GM23248 (cell line): ENCODE data around the gene NKIRAS1.

Source experiments
- EZH2 ChIP-seq: fragments of 200-600 bp; sonication (generic); IDR thresholded peaks from 2 replicates; pipeline ENCODE4 v1.6.1; 2018; ENCODE audit warnings: antibody characterized with exemption, mild to moderate bottlenecking; ENCODE audit not compliant: insufficient read depth, poor library complexity, severe bottlenecking
- EZH2phosphoT487 ChIP-seq: fragments of 200-600 bp; sonication (generic); IDR thresholded peaks from 2 replicates; pipeline ENCODE4 v1.6.1; 2018; ENCODE audit warnings: antibody characterized with exemption, moderate library complexity, mild to moderate bottlenecking, low read depth; ENCODE audit not compliant: insufficient read depth

DNA sequence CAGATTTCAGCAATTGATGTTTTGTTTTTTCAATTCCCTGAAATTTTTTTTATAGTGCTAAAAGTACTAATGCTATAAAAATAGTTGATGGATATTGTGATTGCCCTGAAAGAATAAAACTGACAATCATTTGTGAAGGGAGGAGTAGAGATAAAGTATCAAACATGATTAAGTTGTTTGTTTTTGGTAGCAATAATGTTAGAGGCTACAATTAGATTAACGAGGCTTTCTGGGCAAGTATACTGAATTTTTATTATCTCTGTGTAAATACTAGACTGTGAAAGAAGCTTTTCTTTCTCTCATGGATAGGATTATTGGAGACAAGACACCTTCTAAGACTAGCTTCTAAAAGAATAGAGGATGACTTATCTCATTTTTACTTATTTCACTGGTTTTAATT lies 43.9 kb upstream of the NKIRAS1 start:
- TF ChIP-seq EZH2phosphoT487 (no peak), EZH2 (no peak)
